ENCODE results near the gene PM20D1. TPM values are rescaled to one million over a fixed set of nuclear protein-coding genes. Genes with fewer than 3 reads are reported as not detected.

The PM20D1 gene
- polyA plus RNA-seq, 3 donors = not detected

DNA sequence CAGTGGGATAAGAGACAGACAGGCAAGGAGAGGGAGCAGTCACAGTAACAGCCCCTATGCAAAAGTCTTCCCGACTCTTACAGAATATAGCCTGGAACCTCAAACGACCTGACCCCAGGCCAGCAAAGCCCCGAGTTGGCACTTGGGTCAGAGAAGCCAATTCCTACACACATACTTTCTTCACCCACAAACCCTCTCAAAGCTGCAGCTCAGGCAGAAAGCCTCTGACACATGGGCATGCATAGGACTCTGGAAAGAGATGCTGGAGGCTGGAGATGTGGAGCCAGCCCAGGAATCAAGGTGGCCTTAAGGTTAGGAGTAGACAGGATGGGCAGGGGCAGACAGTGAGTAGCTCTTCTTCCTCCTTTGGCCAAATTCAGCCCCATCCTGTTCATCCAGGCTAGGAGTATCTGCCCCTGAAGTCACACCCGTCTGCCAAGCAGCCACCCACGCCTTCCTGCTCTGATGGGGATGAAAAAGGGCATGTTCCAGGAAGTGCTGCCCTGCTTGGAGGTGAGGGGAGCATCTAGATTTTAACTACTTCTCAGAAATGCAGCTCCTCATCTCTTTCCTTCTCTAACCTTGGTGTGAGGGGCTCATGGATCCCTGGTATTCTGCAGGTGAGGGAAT is 44.7 kb downstream of the PM20D1 start:
- H3K27me3 Mint-ChIP-seq (ENCODE audit: low read depth in 3 of 3) = peaks cover 2 to 3% (median 2%) of the 10 kb centered on the region in 3 donors
- no peak overlapping the region for H3K4me2 ChIP-seq (replicated peaks; ENCODE audit: extremely low read depth, low read length, poor library complexity, severe bottlenecking)
- H3K27me3 ChIP-seq (ENCODE audit: control insufficient read depth in 2 of 2, insufficient read depth in 2 of 2, low read length in 2 of 2) = no peaks in the 10 kb centered on the region
- peaks cover 0 to 4% of the 10 kb centered on the region in 2 donors for H3K36me3 Mint-ChIP-seq
- no peaks in the 10 kb centered on the region for H3K9me3 Mint-ChIP-seq
- intact Hi-C loops (cut with micrococcal nuclease) = no loop called here
- H3K9me3 ChIP-seq (replicated peaks in 1 of 2; ENCODE audit: control insufficient read depth in 1 of 2, insufficient read depth in 1 of 2, low read length in 2 of 2) = no peaks in the 10 kb centered on the region
- TF ChIP-seq, protein P1, sequence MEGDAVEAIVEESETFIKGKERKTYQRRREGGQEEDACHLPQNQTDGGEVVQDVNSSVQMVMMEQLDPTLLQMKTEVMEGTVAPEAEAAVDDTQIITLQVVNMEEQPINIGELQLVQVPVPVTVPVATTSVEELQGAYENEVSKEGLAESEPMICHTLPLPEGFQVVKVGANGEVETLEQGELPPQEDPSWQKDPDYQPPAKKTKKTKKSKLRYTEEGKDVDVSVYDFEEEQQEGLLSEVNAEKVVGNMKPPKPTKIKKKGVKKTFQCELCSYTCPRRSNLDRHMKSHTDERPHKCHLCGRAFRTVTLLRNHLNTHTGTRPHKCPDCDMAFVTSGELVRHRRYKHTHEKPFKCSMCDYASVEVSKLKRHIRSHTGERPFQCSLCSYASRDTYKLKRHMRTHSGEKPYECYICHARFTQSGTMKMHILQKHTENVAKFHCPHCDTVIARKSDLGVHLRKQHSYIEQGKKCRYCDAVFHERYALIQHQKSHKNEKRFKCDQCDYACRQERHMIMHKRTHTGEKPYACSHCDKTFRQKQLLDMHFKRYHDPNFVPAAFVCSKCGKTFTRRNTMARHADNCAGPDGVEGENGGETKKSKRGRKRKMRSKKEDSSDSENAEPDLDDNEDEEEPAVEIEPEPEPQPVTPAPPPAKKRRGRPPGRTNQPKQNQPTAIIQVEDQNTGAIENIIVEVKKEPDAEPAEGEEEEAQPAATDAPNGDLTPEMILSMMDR (IDR thresholded peaks at IDR 0.05) = no peak
- no peak overlapping the region for H2AFZ ChIP-seq (ENCODE audit: insufficient read depth, low read depth, low read length, poor library complexity, severe bottlenecking)
- H3K27ac ChIP-seq (ENCODE audit: low read depth in 1 of 2, low read length in 2 of 2) = no peak overlapping the region
- no peak for DNase-seq
- H3K4me3 ChIP-seq (replicated peaks in 1 of 3; ENCODE audit: low read depth in 2 of 3, low read length in 3 of 3) = no peak overlapping the region
- no peaks in the 10 kb centered on the region for H3K36me3 ChIP-seq (replicated peaks in 1 of 2; ENCODE audit: control insufficient read depth in 1 of 2, insufficient read depth in 2 of 2, low read length in 2 of 2)
- peaks cover 11% of the 10 kb centered on the region for H3K4me1 Mint-ChIP-seq
- 81% methylated on average over 3 of the region's 5 CpGs for WGBS (ENCODE audit: insufficient coverage)
- H3K27ac Mint-ChIP-seq = peak overlapping the region in 1 of 7 donors; percentile 38
- no peaks in the 10 kb centered on the region for H4K20me1 ChIP-seq (ENCODE audit: insufficient read depth, low read length)
- H3K9ac ChIP-seq (ENCODE audit: insufficient read depth, low read length, poor library complexity, severe bottlenecking) = no peak overlapping the region
- H3K4me3 Mint-ChIP-seq = no peak overlapping the region
- H3K79me2 ChIP-seq (ENCODE audit: insufficient read depth, low read length) = no peaks in the 10 kb centered on the region
- no peaks in the 10 kb centered on the region for H3K4me1 ChIP-seq (ENCODE audit: control insufficient read depth in 1 of 2, insufficient read depth in 2 of 2, low read length in 2 of 2)

DNA sequence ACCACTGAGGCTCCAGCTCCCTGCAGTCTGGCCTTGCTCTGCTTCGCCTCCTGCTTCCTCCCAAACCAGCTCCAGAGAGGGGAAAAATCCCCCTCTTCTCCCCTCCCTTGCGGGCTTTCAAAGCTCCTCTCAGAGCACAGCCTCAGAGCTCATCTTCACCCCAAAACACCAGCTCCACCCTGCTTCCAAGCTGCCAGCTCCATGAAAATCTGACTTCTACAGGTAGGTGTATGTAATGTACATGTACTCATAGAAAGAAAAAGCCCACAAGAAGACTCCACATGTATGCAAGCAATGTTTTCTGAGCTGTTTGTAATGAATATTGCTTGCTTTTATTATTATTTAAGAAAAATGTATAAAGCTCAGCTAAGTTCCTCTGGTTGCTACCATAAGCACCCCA is 45.3 kb downstream of the PM20D1 start:
- no peak overlapping the region for H3K27ac ChIP-seq (ENCODE audit: low read depth in 1 of 2, low read length in 2 of 2)
- no peaks in the 10 kb centered on the region for H3K36me3 ChIP-seq (replicated peaks in 1 of 2; ENCODE audit: control insufficient read depth in 1 of 2, insufficient read depth in 2 of 2, low read length in 2 of 2)
- H3K27me3 ChIP-seq (ENCODE audit: control insufficient read depth in 2 of 2, insufficient read depth in 2 of 2, low read length in 2 of 2) = no peaks in the 10 kb centered on the region
- Mint-ChIP-seq H3K27me3 (ENCODE audit: low read depth in 3 of 3) (peaks cover 2 to 3% (median 2%) of the 10 kb centered on the region in 3 donors), H3K36me3 (peaks cover 0 to 6% of the 10 kb centered on the region in 2 donors), H3K27ac (no peak overlapping the region), H3K4me1 (peaks cover 11% of the 10 kb centered on the region), H3K4me3 (no peak overlapping the region), H3K9me3 (no peaks in the 10 kb centered on the region)
- no peaks in the 10 kb centered on the region for H3K79me2 ChIP-seq (ENCODE audit: insufficient read depth, low read length)
- H4K20me1 ChIP-seq (ENCODE audit: insufficient read depth, low read length) = no peaks in the 10 kb centered on the region
- no peak for DNase-seq
- no peak overlapping the region for H3K9ac ChIP-seq (ENCODE audit: insufficient read depth, low read length, poor library complexity, severe bottlenecking)
- intact Hi-C loops (cut with micrococcal nuclease) = no loop called here
- H3K4me1 ChIP-seq (ENCODE audit: control insufficient read depth in 1 of 2, insufficient read depth in 2 of 2, low read length in 2 of 2) = no peaks in the 10 kb centered on the region
- H3K4me3 ChIP-seq (replicated peaks in 1 of 3; ENCODE audit: low read depth in 2 of 3, low read length in 3 of 3) = no peak overlapping the region
- H3K9me3 ChIP-seq (replicated peaks in 1 of 2; ENCODE audit: control insufficient read depth in 1 of 2, insufficient read depth in 1 of 2, low read length in 2 of 2) = no peaks in the 10 kb centered on the region
- TF ChIP-seq, protein P1 (IDR thresholded peaks at IDR 0.05) = no peak
- WGBS (ENCODE audit: insufficient coverage) = 100% methylated on average over 1 of the region's 2 CpGs
- H2AFZ ChIP-seq (ENCODE audit: insufficient read depth, low read depth, low read length, poor library complexity, severe bottlenecking) = no peak overlapping the region
- H3K4me2 ChIP-seq (replicated peaks; ENCODE audit: extremely low read depth, low read length, poor library complexity, severe bottlenecking) = no peak overlapping the region

Measured in CD14-positive monocyte (primary cell).